ENCODE data around the gene CERS6.

- no peak for TF ChIP-seq CTCF (IDR thresholded peaks at IDR 0.05)
- TF ChIP-seq POLR2A (IDR thresholded peaks at IDR 0.05), result no peak
Measured at GRCh38 chr2:168650781-168651180, 194.7 kb downstream of the CERS6 start.
